ENCODE results near the gene ISL2.

The ISL2 gene

DNA sequence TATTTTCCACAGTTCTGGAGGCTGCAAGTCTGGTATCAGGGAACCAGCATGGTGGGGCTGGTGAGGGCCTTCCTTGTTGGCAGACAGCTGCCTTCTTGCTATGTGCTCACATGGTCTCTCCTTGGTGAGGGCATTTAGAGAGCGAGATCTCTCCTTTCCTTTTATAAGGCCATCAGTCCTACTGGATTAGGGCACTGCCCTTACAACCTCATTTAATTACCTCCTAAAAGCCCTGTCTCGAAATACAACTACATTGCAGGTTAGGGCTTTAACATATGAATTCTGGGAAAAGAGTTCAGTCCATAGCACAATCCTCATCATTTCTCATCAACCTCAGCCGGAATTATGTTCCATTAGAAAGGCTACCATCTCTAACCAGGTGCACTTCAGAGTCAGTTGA is 21.9 kb downstream of the ISL2 start:
- TF ChIP-seq ZNF274 (IDR thresholded peaks at IDR 0.05; ENCODE audit: low read depth, low read length): no peak
- no peak overlapping the region for H3K4me3 ChIP-seq (ENCODE audit: low read length)

DNA sequence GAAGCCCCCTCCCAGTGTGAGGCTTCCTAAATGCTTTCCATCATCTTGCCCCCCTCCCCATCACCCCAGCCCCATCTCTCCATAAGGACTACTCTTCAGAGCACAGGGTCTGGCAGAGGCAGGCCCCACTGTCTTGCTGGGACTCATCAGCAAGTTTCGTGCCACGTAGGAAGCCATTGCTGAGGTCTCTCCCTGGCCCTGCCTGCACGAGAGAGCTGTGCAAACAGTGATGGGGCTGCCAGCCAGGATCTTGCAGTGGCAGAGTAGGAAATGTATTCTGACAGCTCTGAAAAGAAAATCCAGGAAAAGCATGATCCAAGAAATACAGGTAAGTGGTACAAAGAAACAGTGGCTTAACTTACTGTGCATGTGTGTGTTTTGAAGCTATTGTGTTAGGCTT is 22.6 kb downstream of the ISL2 start:
- no peak overlapping the region for H3K4me3 ChIP-seq (ENCODE audit: low read length)
- TF ChIP-seq ZNF274 (IDR thresholded peaks at IDR 0.05; ENCODE audit: low read depth, low read length): no peak

DNA sequence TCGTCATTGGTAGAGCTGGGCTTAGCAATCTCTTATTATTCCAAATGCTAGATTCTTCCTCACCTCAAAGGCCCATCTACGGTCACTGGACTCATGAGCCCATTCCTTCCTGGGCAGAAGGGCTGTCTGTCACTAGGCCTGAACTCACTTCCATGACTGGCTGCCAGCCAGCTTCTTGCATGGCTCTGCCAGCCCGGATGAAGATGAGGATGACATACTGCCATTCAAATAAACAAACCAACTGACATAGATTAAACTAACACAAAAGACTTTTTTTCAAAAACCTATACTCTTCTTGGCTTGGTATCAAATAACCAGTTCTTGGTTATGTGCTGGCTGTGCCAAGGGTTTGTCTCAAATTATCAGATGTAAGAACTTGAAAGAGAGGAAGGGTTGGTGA is 23.8 kb downstream of the ISL2 start:
- H3K4me3 ChIP-seq (ENCODE audit: low read length): no peak overlapping the region

DNA sequence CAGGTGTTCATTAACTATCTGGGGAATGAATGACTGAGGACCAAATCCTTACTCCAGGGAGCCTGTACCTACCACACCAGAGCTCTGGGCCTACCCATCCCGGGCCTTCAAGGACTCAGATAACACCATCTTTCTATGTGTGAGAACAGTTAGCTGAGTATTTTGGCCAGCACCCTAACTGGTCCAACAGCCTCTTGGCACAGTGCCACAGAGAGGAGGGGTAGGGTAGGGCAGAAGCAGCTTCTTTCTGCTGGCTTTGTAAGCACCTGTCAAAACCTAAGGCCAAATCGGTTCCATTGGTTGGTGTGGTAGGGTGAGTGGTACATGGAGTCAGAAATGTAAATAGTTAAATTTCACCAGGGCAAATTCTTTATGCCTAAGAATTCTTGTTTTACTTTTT is 26.7 kb downstream of the ISL2 start:
- no peak for TF ChIP-seq ZNF274 (IDR thresholded peaks at IDR 0.05; ENCODE audit: low read depth, low read length)
- no peak overlapping the region for H3K4me3 ChIP-seq (ENCODE audit: low read length)

More for the DNA sequence above, 23.8 kb downstream of the ISL2 start:
- TF ChIP-seq ZNF274 (IDR thresholded peaks at IDR 0.05; ENCODE audit: low read depth, low read length): no peak

DNA sequence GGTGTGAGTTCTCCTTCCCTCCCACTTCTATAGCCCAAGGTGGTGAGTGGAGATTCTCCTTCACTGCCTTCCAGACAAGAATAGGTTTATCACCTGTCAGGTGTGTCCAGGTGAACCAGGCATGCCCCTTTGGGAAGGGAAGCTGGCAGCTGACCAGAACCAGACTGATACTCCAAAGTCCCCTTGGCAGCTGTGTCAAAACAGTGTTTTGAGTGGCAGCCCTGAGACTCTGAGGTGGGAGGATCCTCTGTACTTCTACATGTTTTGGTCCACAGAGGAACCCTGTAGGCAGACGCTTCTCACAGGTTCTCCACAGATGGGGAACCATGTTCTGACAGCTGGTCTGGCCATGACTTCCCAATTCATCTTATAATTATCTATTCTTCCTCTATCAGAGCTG is 30.1 kb downstream of the ISL2 start:
- H3K4me3 ChIP-seq (ENCODE audit: low read length): no peak overlapping the region
- TF ChIP-seq ZNF274 (IDR thresholded peaks at IDR 0.05; ENCODE audit: low read depth, low read length): no peak

DNA sequence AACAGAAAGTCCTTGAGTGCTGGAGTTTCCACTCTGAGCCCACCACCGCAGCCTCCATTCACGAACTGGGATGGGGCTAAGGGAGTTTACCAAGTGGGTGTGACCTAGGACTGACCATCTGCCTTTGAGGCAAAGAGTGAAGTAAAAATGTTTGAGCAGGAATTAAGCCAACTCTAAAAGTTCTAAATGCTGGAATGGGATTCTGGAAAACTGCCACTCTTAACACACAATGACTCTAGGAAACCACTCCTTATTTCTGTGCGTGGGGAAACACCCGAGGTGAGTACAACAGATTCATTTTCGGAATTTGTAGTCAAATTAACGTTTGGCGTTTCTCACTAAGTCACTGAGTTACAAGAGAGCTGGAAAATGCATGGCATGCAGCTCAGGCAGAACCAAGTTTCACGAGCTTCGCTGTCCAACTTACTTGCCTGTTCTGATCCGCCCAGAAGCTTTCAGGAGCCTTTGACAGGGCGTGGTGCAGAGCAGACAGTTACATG is 31.6 kb downstream of the ISL2 start:
- H3K4me3 ChIP-seq (ENCODE audit: low read length): no peak overlapping the region
- TF ChIP-seq ZNF274 (IDR thresholded peaks at IDR 0.05; ENCODE audit: low read depth, low read length): no peak

DNA sequence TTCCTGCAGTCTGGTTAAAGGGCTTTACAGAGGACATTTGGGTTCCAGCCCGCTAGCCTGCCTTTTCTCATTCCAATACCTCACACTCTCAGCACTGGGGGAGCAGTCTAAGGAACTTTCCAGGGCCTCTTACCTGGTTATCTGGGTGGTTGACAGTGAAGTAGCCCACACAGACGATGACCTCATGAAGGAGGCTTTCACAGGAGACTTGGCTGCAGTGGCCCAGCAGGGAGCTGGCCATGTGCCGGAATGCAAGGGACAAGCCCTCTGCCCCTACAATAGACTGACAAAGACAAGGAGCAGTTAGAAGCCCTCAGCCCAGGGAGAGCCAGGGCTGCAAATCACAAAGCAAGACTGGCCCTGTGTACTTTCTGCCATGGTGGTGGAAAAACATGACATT is 39.5 kb downstream of the ISL2 start:
- no peak for TF ChIP-seq ZNF274 (IDR thresholded peaks at IDR 0.05; ENCODE audit: low read depth, low read length)

DNA sequence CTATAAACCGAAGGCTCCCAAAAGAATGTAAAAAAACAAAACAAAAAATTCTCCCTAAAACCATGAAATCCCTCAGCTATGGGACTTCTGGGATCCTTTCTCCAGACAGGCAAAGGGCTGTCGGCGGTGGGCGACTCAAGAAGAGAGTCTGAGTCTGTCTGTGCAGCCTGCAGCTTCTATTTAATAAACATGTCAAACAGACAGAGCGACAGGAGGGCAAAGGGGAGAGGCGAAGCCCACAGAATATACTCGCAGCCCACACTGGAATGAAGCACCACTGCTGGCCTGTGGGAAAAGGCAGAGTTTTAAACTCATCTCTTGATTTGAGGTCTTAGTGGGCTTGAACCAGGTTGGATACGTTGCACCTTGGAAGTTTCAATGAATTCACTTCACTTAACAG is 40.2 kb downstream of the ISL2 start:
- TF ChIP-seq ZNF274 (IDR thresholded peaks at IDR 0.05; ENCODE audit: low read depth, low read length): no peak
- H3K4me3 ChIP-seq (ENCODE audit: low read length): no peak overlapping the region

More for the DNA sequence above, 39.5 kb downstream of the ISL2 start:
- H3K4me3 ChIP-seq (ENCODE audit: low read length): no peak overlapping the region

DNA sequence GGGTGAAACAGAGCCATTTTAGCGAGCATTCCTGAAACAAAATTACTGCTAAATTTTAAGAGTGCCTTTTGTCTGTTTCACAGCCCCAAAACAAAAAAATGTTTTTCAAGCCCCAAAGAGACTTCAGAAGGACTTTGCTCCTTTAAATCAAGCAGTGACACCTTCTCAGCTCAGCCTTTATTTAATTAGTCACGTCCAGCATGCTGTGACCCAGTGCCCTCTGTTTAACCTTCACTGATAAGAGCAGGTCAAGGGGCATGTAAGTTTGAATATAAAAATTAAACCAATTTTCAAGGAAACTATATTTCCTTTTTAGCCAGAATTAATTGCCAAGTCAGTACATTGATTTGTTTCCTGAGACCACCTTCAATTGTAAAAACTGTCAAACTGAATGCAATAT is 40.6 kb downstream of the ISL2 start:
- TF ChIP-seq ZNF274 (IDR thresholded peaks at IDR 0.05; ENCODE audit: low read depth, low read length): no peak
- H3K4me3 ChIP-seq (ENCODE audit: low read length): no peak overlapping the region

DNA sequence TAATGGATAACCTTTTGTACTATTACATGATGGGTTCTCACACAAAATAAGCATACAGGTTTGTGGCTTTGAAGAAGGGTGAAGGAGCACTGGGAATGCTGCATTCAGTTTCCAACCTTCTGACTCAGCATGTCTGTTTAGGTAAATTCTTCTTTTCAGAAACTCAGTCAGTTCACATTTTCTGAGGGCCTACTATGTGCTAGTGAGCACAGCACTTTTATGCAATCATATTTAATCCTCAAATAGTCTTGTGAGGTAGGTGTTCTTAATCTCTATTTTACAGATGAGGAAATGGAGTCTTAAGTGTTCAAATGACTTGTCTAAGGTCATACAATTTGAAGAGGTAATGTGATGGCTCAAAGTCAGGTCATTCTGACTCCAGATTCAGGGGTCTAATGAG is 41.2 kb downstream of the ISL2 start:
- TF ChIP-seq ZNF274 (IDR thresholded peaks at IDR 0.05; ENCODE audit: low read depth, low read length): no peak
- H3K4me3 ChIP-seq (ENCODE audit: low read length): no peak overlapping the region

DNA sequence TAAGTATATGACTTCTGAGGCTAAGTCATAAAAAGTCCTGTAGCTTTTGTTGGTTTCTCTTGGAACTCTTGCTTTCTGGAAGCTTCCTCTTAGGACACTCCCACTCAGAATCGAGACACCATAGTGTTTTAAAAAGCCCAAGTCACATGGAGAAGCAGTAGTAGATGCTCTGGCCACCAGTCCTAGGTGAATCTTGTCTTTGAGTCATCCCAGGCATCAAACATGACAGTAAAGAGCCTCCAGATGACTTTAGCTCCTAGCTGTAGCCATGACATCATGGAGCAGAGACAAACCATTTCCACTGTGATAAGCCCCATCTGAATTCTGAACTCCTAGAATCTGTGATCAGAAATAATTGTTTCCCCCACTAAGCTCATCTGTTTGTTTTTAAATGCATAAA is 42.1 kb downstream of the ISL2 start:
- H3K4me3 ChIP-seq (ENCODE audit: low read length): no peak overlapping the region
- TF ChIP-seq ZNF274 (IDR thresholded peaks at IDR 0.05; ENCODE audit: low read depth, low read length): no peak

DNA sequence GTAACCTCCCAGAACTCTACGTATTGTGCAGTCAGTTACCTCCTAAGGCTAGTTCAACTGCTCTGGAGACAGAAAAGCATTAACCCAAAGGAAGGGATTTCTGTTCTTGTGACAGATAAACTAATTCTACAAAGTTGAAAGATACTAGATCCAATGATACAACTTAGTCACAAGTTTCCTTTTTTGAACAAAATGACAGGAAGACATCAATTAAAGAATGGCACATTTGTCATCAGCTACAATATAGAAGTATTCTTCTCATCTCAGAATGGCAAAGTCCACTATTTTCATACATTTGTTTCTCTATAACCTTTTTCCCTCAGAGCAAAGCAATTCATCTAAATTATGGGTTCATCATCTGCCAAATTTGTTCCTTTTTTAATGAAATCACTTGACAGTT is 43.7 kb downstream of the ISL2 start:
- TF ChIP-seq ZNF274 (IDR thresholded peaks at IDR 0.05; ENCODE audit: low read depth, low read length): no peak
- H3K4me3 ChIP-seq (ENCODE audit: low read length): no peak overlapping the region

DNA sequence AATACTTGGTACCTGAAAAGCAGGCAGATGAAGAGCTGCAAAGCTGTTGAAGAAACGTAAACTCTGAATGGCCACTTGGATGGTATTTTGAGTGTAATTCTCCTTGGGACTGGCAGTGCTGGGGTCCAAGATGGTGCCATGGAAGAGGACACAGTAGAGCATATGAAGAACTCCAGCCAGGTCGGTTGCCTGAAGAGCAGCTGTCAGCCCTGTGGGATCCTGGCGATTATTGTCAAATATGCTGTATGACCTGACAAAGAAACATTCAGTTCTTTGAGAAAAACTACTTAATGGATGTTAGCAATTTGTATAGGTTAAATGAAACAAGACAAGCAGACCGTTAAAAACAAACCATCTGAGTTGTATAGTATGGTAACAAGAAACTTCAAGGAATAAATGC is 44.8 kb downstream of the ISL2 start:
- no peak for TF ChIP-seq ZNF274 (IDR thresholded peaks at IDR 0.05; ENCODE audit: low read depth, low read length)

DNA sequence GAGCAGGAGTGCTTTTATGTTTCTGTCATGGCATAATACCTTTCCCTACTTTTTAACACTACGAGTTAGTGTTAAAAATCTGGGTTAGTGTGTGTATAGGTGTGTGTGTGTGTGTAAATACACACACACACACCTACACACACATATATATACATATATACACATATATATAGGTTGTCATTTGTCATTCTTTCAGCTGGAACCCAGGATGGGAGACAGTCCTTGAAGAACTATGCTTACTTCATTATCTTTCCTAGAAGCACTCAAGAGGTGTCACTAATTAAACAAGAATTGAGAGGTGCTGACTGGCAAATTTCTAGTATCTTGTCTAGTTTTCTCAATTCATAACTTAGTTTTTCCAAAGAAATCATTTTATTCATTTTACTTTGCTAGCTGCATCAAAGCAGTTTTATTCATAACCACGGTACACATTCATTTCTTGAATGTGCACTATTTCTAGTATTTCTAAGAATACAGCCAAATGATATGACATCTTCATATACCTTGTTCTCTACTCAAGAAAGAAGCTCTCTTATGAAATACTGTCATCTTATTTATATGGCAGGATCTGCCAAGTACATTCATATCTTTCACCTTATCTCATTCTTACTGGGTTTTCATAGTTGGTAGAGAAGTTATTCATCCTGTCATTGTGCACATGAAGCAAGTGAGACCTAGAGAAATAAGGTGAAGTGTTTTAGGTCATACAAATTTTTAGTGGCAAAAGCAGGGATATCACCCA is 46.6 kb downstream of the ISL2 start:
- TF ChIP-seq ZNF274 (IDR thresholded peaks at IDR 0.05; ENCODE audit: low read depth, low read length): no peak
- H3K4me3 ChIP-seq (ENCODE audit: low read length): no peak overlapping the region

More for the DNA sequence above, 44.8 kb downstream of the ISL2 start:
- H3K4me3 ChIP-seq (ENCODE audit: low read length): no peak overlapping the region

DNA sequence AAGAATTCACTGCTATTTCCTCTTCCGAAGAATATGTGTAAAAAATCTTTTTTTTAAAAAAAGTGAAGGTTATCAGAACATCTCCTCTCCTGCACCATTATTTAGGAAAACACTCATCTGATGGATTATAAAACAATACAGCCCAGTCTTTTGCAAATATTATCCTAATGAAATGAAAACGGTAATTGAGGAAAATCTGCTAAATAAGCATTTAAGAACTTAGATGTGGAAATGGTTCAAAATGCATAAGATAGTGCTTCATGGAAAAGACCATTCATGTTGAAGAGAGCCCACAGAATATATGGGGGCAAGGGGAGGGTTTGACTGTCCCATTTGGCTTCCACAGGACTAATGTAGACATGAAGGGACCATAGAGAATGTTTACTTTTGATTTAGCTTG is 47.8 kb downstream of the ISL2 start:
- H3K4me3 ChIP-seq (ENCODE audit: low read length): no peak overlapping the region
- TF ChIP-seq ZNF274 (IDR thresholded peaks at IDR 0.05; ENCODE audit: low read depth, low read length): no peak

DNA sequence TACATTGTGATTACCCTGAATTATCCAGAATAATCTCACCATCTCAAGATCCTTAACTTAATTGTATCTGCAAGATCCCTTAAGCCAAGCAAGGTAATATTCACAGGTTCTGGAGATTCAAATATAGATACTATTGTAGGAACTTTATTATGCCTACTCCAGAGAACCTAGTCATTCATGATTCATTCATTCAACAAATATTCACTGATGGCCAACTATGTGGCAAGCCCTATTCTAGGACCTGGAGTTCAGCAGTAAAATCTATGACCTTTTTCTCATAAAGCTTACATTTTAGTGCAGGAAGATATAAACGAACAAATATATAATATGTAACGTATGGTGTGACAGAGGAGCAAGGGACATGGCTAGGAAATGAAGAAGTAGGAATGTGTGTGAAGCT is 49.6 kb downstream of the ISL2 start:
- no peak overlapping the region for H3K4me3 ChIP-seq (ENCODE audit: low read length)
- TF ChIP-seq ZNF274 (IDR thresholded peaks at IDR 0.05; ENCODE audit: low read depth, low read length): no peak
